Cardiac fibroblast (primary cell): ENCODE results near the gene TMPRSS11D.

Experiments
- DNase-seq, 2 donors: peaks; one replicate each; pipeline versions ENCODE4 v3.0.0 to v3.0.0-alpha.2; 2010; ENCODE audit warnings: low read depth in 2 of 2
- H3K4me3 ChIP-seq, 2 donors: replicated peaks in 1 of 2; 1 replicate in 1 of 2; 2 replicates in 1 of 2; pipeline ENCODE4 v1.5.1; 2011; ENCODE audit warnings: low read depth in 2 of 2, low read length in 2 of 2, mild to moderate bottlenecking in 2 of 2, moderate library complexity in 1 of 2
- TF ChIP-seq, protein P1 (sequence below): IDR thresholded peaks from one replicate; pipeline ENCODE4 v1.5.1; 2011; ENCODE audit warnings: low read depth, mild to moderate bottlenecking, low read length, inconsistent platforms

The TMPRSS11D gene

DNA sequence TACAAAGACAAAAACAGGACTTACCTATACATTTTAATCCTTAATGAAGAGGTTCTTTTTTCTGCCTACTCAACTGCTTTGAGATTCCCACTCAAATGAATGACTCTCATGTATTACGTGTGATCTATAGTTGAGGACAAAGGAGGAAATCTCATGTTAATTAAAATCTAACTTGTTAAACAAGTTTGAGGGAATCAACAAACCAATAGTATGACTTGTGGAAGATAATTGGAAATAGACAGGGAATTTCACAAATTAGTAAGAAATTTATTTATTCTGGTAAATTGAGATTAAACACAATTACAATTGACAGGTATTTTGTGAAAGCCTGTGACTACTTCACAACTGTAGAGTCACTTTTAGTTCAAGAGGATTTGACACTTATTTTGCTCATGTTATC, at the start of gene TMPRSS11D:
Gene TMPRSS11D, minus strand, starts transcription at position 101 of the 400 bp plus-strand sequence. Its CDS starts 69 bp downstream, at position 32.
- DNase-seq, result no peak
- H3K4me3 ChIP-seq, result no peak within 1 kb of the TSS
- TF ChIP-seq, protein P1, sequence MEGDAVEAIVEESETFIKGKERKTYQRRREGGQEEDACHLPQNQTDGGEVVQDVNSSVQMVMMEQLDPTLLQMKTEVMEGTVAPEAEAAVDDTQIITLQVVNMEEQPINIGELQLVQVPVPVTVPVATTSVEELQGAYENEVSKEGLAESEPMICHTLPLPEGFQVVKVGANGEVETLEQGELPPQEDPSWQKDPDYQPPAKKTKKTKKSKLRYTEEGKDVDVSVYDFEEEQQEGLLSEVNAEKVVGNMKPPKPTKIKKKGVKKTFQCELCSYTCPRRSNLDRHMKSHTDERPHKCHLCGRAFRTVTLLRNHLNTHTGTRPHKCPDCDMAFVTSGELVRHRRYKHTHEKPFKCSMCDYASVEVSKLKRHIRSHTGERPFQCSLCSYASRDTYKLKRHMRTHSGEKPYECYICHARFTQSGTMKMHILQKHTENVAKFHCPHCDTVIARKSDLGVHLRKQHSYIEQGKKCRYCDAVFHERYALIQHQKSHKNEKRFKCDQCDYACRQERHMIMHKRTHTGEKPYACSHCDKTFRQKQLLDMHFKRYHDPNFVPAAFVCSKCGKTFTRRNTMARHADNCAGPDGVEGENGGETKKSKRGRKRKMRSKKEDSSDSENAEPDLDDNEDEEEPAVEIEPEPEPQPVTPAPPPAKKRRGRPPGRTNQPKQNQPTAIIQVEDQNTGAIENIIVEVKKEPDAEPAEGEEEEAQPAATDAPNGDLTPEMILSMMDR, result no peak

DNA sequence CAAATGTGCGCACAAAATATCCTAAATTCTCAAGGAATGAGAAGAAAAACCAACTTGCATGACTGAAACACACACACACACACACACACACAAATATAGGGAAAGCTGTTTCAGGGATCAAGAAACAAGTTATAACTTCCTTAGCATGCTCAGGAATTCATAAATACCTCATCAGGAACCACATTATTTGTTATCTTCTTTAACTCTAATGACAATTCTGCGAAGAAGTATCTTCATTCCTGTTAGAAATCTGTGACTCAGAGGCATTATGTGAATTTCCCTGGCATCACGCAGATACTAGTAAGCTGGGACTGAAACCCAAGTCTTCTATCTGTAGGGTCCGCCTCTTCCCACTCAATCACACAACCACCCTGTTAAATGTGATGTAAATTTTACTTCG, 49.2 kb upstream of the TMPRSS11D start:
- no peak overlapping the region for H3K4me3 ChIP-seq
- TF ChIP-seq, protein P1, result no peak
- no peak for DNase-seq

GRCh38 chr4:67931256-67931655, 47.5 kb upstream of the TMPRSS11D start:
- no peak overlapping the region for H3K4me3 ChIP-seq
- no peak for DNase-seq
- TF ChIP-seq, protein P1, result no peak

DNA sequence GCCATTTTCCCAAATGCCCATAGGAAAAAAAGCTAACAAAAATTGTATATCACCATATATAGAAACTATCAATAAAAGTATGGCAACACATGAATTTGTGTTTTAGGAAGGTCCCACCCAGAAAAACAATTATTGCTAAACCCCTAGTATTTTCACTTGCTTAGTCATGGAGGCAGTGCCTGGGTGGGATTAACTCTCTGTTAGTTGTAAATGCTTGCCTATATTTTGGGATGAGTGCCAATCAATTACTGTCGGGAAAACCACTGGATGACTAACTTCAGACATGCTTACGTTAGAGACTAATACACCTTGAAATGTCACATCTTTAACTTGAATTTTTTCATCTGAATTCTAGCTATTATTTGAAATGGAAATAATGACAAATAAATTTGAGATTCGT, 45.6 kb upstream of the TMPRSS11D start:
- TF ChIP-seq, protein P1, result no peak
- peak in 1 of 2 donors; percentile 43 for DNase-seq

DNA sequence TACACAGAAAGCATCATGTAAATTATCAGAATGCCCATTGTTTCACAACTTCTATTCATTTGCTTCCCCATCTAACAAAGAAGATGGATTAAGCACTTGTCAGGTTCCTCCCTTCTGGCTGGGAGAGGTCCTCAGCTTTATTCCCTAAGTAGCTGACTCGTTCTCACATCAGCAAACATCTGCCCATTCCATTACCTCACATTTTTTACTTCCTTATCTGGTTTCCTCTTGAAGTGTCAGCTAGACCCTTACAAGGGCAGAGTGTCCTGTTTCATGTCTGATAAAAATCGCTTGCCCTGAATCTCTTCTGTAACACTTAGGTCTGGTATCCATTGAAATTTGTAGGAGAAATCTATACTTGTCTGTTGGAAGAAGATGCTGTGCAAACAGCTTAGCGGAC, 44.7 kb upstream of the TMPRSS11D start:
- H3K4me3 ChIP-seq, result no peak overlapping the region
- TF ChIP-seq, protein P1, result no peak
- no peak for DNase-seq

More for the DNA sequence above, 45.6 kb upstream of the TMPRSS11D start:
- H3K4me3 ChIP-seq, result no peak overlapping the region

- DNase-seq, result no peak
- TF ChIP-seq, protein P1, result no peak
- H3K4me3 ChIP-seq, result no peak overlapping the region
These were observed 43.4 kb upstream of the TMPRSS11D start for GRCh38 chr4:67927251-67927650.

GRCh38 chr4:67926485-67926884, 42.7 kb upstream of the TMPRSS11D start:
- TF ChIP-seq, protein P1, result no peak
- H3K4me3 ChIP-seq, result no peak overlapping the region
- no peak for DNase-seq
